HepG2 (cell line): ENCODE data around the gene ZNF445. TPM values are rescaled to one million over a fixed set of nuclear protein-coding genes. Genes with fewer than 3 reads are reported as not detected.

Source experiments
- ATAC-seq: fragments of 200-7000 bp; cut with Tn5 transposase; 3 replicates; pipeline ENCODE4 v1.9.1; 2020; ENCODE audit warnings: mild to moderate bottlenecking, moderate library complexity
- BruUV-seq: library from RNA; stranded (reverse); fragments of 400-500 nt; replicated peaks from 2 replicates; lab custom pipeline; 2021; lab: Mats Ljungman, UMichigan
- CTCF ChIA-PET: fragments of 300-600 bp; formaldehyde crosslinking; extraction: SDS; loops from one replicate; lab custom pipeline; 2021; ENCODE audit warnings: low total read pairs, inconsistent platforms, low intra/inter-chr PET ratio; lab: Yijun Ruan, JAX
- POLR2A ChIA-PET: fragments of 350-600 bp; sonication (Branson Sonifier 250); formaldehyde crosslinking; loops from one replicate; lab custom pipeline; 2020; ENCODE audit warnings: antibody characterized with exemption, inconsistent platforms; lab: Yijun Ruan, JAX
- DNase-seq: peaks from one replicate; pipeline ENCODE4 v3.0.0-alpha.2; 2015; ENCODE audit warnings: low spot score
- FAIRE-seq: peaks from 3 replicates; lab custom pipeline; 2011; peaks lifted over from hg19 to GRCh38; lab: Jason Lieb, UNC
- H2AFZ ChIP-seq: one replicate; pipeline ENCODE4 v1.6.1; 2011; ENCODE audit warnings: low read length, inconsistent platforms
- H3K27ac ChIP-seq: fragments of 300-600 bp; 3 replicates; pipeline ENCODE4 v1.8.0; 2011; ENCODE audit warnings: mixed run types, mild to moderate bottlenecking, mixed read lengths, low read length, inconsistent platforms; ENCODE audit not compliant: insufficient read depth; ENCODE audit errors: extremely low read length
- H3K27me3 ChIP-seq, 2 experiments: fragments of 200-600 bp in 1 of 2; 2 replicates in 1 of 2; 3 replicates in 1 of 2; pipeline versions ENCODE4 v1.6.0 to v1.8.0; 2011; ENCODE audit warnings: low read length in 2 of 2, mild to moderate bottlenecking in 2 of 2, moderate library complexity in 2 of 2, inconsistent platforms in 1 of 2; ENCODE audit not compliant: insufficient read depth in 2 of 2, control insufficient read depth in 1 of 2
- H3K36me3 ChIP-seq, 2 experiments: fragments of 200-600 bp in 1 of 2; replicated peaks in 1 of 2; 2 replicates in 1 of 2; 3 replicates in 1 of 2; pipeline versions ENCODE4 v1.5.1 to v1.8.0; 2011; ENCODE audit warnings: low read length in 2 of 2, inconsistent platforms in 1 of 2; ENCODE audit not compliant: insufficient read depth in 2 of 2, control insufficient read depth in 1 of 2
- H3K4me1 ChIP-seq: 2 replicates; pipeline ENCODE4 v1.5.1; 2012; ENCODE audit warnings: low read length, inconsistent platforms; ENCODE audit not compliant: insufficient read depth
- H3K4me2 ChIP-seq: 2 replicates; pipeline ENCODE4 v1.6.0; 2011; ENCODE audit warnings: low read depth, low read length, inconsistent platforms
- H3K4me3 ChIP-seq, 3 experiments: fragments of 200-600 bp in 1 of 3; sonication (generic), shearing (Covaris generic) in 1 of 3; replicated peaks in 1 of 3; 2 replicates each; pipeline ENCODE4 v1.5.1; 2011 to 2016; ENCODE audit warnings: low read length in 3 of 3, inconsistent platforms in 2 of 3, low read depth in 2 of 3, mild to moderate bottlenecking in 2 of 3, control low read depth in 1 of 3, mixed read lengths in 1 of 3; ENCODE audit not compliant: insufficient read depth in 1 of 3
- H3K79me2 ChIP-seq: one replicate; pipeline ENCODE4 v1.6.1; 2011; ENCODE audit warnings: low read length, inconsistent platforms; ENCODE audit not compliant: insufficient read depth
- H3K9ac ChIP-seq: 2 replicates; pipeline ENCODE4 v1.6.0; 2011; ENCODE audit warnings: mild to moderate bottlenecking, low read depth, low read length, inconsistent platforms; ENCODE audit not compliant: insufficient read depth
- H3K9me3 ChIP-seq: 2 replicates; pipeline ENCODE4 v1.5.1; 2012; ENCODE audit warnings: mild to moderate bottlenecking, low read length
- H4K20me1 ChIP-seq: 2 replicates; pipeline ENCODE4 v1.6.0; 2011; ENCODE audit warnings: inconsistent platforms, mild to moderate bottlenecking, low read length, moderate library complexity; ENCODE audit not compliant: insufficient read depth
- BCL3 ChIP-seq: sonication (generic); formaldehyde crosslinking; IDR thresholded peaks from 2 replicates; pipeline ENCODE4 v1.5.1; 2020; ENCODE audit warnings: mild to moderate bottlenecking, missing genetic modification reagents, moderate library complexity
- CENPBD1 ChIP-seq: sonication (generic); formaldehyde crosslinking; IDR thresholded peaks from 2 replicates; pipeline ENCODE4 v1.8.0; 2022; ENCODE audit warnings: missing genetic modification reagents, low read depth, mild to moderate bottlenecking, borderline replicate concordance
- CSRNP1 ChIP-seq: sonication (generic); formaldehyde crosslinking; IDR thresholded peaks from 2 replicates; pipeline ENCODE4 v1.8.1; 2023; ENCODE audit warnings: mild to moderate bottlenecking, missing genetic modification reagents
- NR2F6 ChIP-seq, 2 experiments: IDR thresholded peaks; 2 replicates each; pipeline ENCODE4 v1.6.1; 2016; ENCODE audit warnings: antibody characterized with exemption in 1 of 2, mild to moderate bottlenecking in 1 of 2
- SRY ChIP-seq: sonication (generic); formaldehyde crosslinking; IDR thresholded peaks from 2 replicates; pipeline ENCODE4 v1.8.0; 2022; ENCODE audit warnings: mild to moderate bottlenecking, missing genetic modification reagents
- STAG1 ChIP-seq: sonication (generic); formaldehyde crosslinking; IDR thresholded peaks from 2 replicates; pipeline ENCODE4 v1.4.0; 2020; ENCODE audit warnings: missing genetic modification reagents
- THAP7 ChIP-seq: sonication (generic); formaldehyde crosslinking; IDR thresholded peaks from 2 replicates; pipeline ENCODE4 v1.8.1; 2023; ENCODE audit warnings: mild to moderate bottlenecking, missing genetic modification reagents
- XBP1 ChIP-seq: sonication (generic); formaldehyde crosslinking; IDR thresholded peaks from 2 replicates; pipeline ENCODE4 v1.5.0; 2020; ENCODE audit warnings: missing genetic modification reagents
- ZNF576 ChIP-seq: sonication (generic); formaldehyde crosslinking; IDR thresholded peaks from 2 replicates; pipeline ENCODE4 v1.4.0; 2020; ENCODE audit warnings: mild to moderate bottlenecking, missing genetic modification reagents
- ZNF7 ChIP-seq: IDR thresholded peaks from 2 replicates; pipeline ENCODE4 v1.6.1; 2016; ENCODE audit warnings: missing biosample characterization, missing genetic modification reagents
- ZXDC ChIP-seq: sonication (generic); formaldehyde crosslinking; IDR thresholded peaks from 2 replicates; pipeline ENCODE4 v1.5.0; 2020; ENCODE audit warnings: mild to moderate bottlenecking, missing genetic modification reagents
- WGBS: methylation state at CpG from one replicate; pipeline ENCODE4 v1.1.6; 2017; ENCODE audit warnings: low lambda C conversion rate; 5-methylcytosine and 5-hydroxymethylcytosine counted together
- in situ Hi-C: cut with HindIII; loops from 2 replicates; pipeline ENCODE4 v1.10.0; 2017; ENCODE audit warnings: low pct_unique_long_range_greater_than_20kb; ENCODE audit not compliant: extremely low pct_ligation_motif_present
- intact Hi-C: fragments of 100-400 bp; cut with micrococcal nuclease; formaldehyde crosslinking; loops from one replicate; pipeline ENCODE4 v1.10.0; 2022; ENCODE audit not compliant: unreplicated experiment
- polyA plus RNA-seq, 8 experiments: library from polyadenylated mRNA; depleted of rRNA in 3 of 8; stranded (reverse) in 7 of 8; unstranded in 1 of 8; fragments of >200 nt; fragmentation: Illumina TruSeq in 4 of 8; extraction: Trizol in 4 of 8; gene quantifications; 2 replicates each; pipeline versions ENCODE4 v1.2.1 to v1.2.3, GENCODE V29; 2011 to 2016; ENCODE audit warnings: low read depth in 4 of 8, missing spikeins in 1 of 8, mixed read lengths in 1 of 8; ENCODE audit not compliant: insufficient read depth in 1 of 8
- total RNA-seq, 5 experiments: library from RNA; depleted of rRNA; stranded (reverse); fragments of >200 nt; fragmentation: Illumina TruSeq; extraction: Trizol; gene quantifications; 2 replicates each; pipeline ENCODE4 v1.2.3, GENCODE V29; 2016; ENCODE audit warnings: low read depth in 1 of 5

ZNF445 gene
- total and polyA plus RNA-seq, 2 of the 13 experiments (the other 11 are each of a cell fraction or from before 2014, with no cell fraction given): 4.4 to 10.3 TPM

- no peak for TF ChIP-seq BCL3
- no peak for TF ChIP-seq ZNF7
- TF ChIP-seq ZNF576: no peak
- no peak for TF ChIP-seq CSRNP1 (CRISPR knock-in tag)
- TF ChIP-seq CENPBD1 (CRISPR knock-in tag): no peak
- no peak for TF ChIP-seq STAG1 (CRISPR knock-in tag)
- TF ChIP-seq XBP1 (CRISPR knock-in tag): no peak
Observed at GRCh38 chr3:44416031-44417030, 61.1 kb downstream of the ZNF445 start (continued).

- ChIA-PET CTCF (no interaction called here), POLR2A (interaction anchor here (1.1 to 1.2 kb wide), 2 partner anchors 76 to 77 kb away, joined by 3 to 6 read pairs; partner anchors contain the start of gene TCAIM)
- FAIRE-seq: no peak
- Histone ChIP-seq H3K9ac (no peak overlapping the region), H3K4me3 (no peak overlapping the region), H3K27me3 (no peaks in the 10 kb centered on the region; a peak in 2 of 5 replicates), H3K79me2 (no peaks in the 10 kb centered on the region), H3K27ac (no peak overlapping the region), H4K20me1 (no peaks in the 10 kb centered on the region), H3K36me3 (no peaks in the 10 kb centered on the region), H3K4me1 (peaks cover 39% of the 10 kb centered on the region), H3K4me2 (no peak overlapping the region), H3K9me3 (no peaks in the 10 kb centered on the region), H2AFZ (no peak overlapping the region)
- DNase-seq: no peak
- in situ Hi-C loops: no loop called here
- ATAC-seq: no peak
- intact Hi-C loops: loop anchor here (5.0 kb wide), 1 partner anchor 93 kb away; no protein-coding TSS in a partner anchor
- 93% methylated on average over 3 of the region's 11 CpGs for WGBS
- no TSS peak for BruUV-seq
- TF ChIP-seq ZXDC: no peak
- no peak for TF ChIP-seq NR2F6 (IDR thresholded peaks at IDR 0.05)
- TF ChIP-seq NR2F6 (CRISPR knock-in tag; IDR thresholded peaks at IDR 0.05): no peak
- TF ChIP-seq THAP7: no peak
- no peak for TF ChIP-seq SRY
Observed at GRCh38 chr3:44415421-44415820, 62.0 kb downstream of the ZNF445 start.
